Measurements from ENCODE around the gene DTL. TPM values are rescaled to one million over a fixed set of nuclear protein-coding genes. Genes with fewer than 3 reads are reported as not detected.

DTL gene
- total and polyA plus RNA-seq, 7 donors = 0.36 to 4.4 (median 0.60) TPM; not detected in 2

GRCh38 chr1:212142883-212143530 is 107.5 kb downstream of the DTL start:
- no peak overlapping the region for H3K4me3 ChIP-seq
- H3K4me1 ChIP-seq = no peaks in the 10 kb centered on the region
- H3K27me3 ChIP-seq = no peaks in the 10 kb centered on the region
- 97% methylated on average over 2 of the region's 2 CpGs for WGBS, 2 donors
- no peak for DNase-seq
- no peak overlapping the region for H3K27ac ChIP-seq
- intact Hi-C loops (cut with DNase I) = no loop called here
- no peaks in the 10 kb centered on the region for H3K36me3 ChIP-seq
- no peak for TF ChIP-seq POLR2A (IDR thresholded peaks at IDR 0.05)
- H3K9me3 ChIP-seq = no peaks in the 10 kb centered on the region

GRCh38 chr1:212147581-212148033 is 112.1 kb downstream of the DTL start:
- Histone ChIP-seq H3K9me3 (no peaks in the 10 kb centered on the region), H3K27me3 (no peaks in the 10 kb centered on the region), H3K4me1 (no peaks in the 10 kb centered on the region), H3K4me3 (no peak overlapping the region), H3K36me3 (no peaks in the 10 kb centered on the region), H3K27ac (no peak overlapping the region)
- WGBS, 2 donors = 25 to 65% methylated on average over 7 of the region's 7 CpGs
- DNase-seq = no peak
- TF ChIP-seq POLR2AphosphoS5 (IDR thresholded peaks at IDR 0.05) (no peak), EP300 (IDR thresholded peaks at IDR 0.05) (no peak)
- intact Hi-C loops (cut with DNase I) = no loop called here

- H3K27me3 ChIP-seq = no peaks in the 10 kb centered on the region
- 65 to 88% methylated on average over 4 of the region's 4 CpGs for WGBS, 2 donors
- H3K9me3 ChIP-seq = no peaks in the 10 kb centered on the region
- no peaks in the 10 kb centered on the region for H3K4me1 ChIP-seq
- no peak overlapping the region for H3K27ac ChIP-seq
- no peaks in the 10 kb centered on the region for H3K36me3 ChIP-seq
- TF ChIP-seq CTCF (IDR thresholded peaks at IDR 0.05) = no peak
- TF ChIP-seq EP300 (IDR thresholded peaks at IDR 0.05) = no peak
- no peak for TF ChIP-seq POLR2A (IDR thresholded peaks at IDR 0.05)
- no peak for TF ChIP-seq POLR2AphosphoS5 (IDR thresholded peaks at IDR 0.05)
- H3K4me3 ChIP-seq = no peak overlapping the region
- DNase-seq = no peak
- intact Hi-C loops (cut with DNase I) = no loop called here
These were observed 114.0 kb downstream of the DTL start for GRCh38 chr1:212149566-212149965.

GRCh38 chr1:212152308-212152693 is 116.8 kb downstream of the DTL start:
- intact Hi-C loops (cut with DNase I) = no loop called here
- Histone ChIP-seq H3K9me3 (peaks cover 0 to 5% (median 0%) of the 10 kb centered on the region in 4 donors), H3K27ac (no peak overlapping the region), H3K4me3 (no peak overlapping the region), H3K4me1 (no peaks in the 10 kb centered on the region), H3K36me3 (no peaks in the 10 kb centered on the region), H3K27me3 (no peaks in the 10 kb centered on the region)
- 48 to 59% methylated on average over 2 of the region's 2 CpGs for WGBS, 2 donors
- TF ChIP-seq POLR2A (IDR thresholded peaks at IDR 0.05) (no peak), CTCF (IDR thresholded peaks at IDR 0.05) (no peak), EP300 (IDR thresholded peaks at IDR 0.05) (no peak), POLR2AphosphoS5 (IDR thresholded peaks at IDR 0.05) (no peak)
- DNase-seq = no peak

GRCh38 chr1:212152869-212153268 is 117.3 kb downstream of the DTL start:
- H3K9me3 ChIP-seq = peaks cover 0 to 5% (median 0%) of the 10 kb centered on the region in 4 donors
- H3K27me3 ChIP-seq = no peaks in the 10 kb centered on the region
- no peaks in the 10 kb centered on the region for H3K36me3 ChIP-seq
- 94 to 98% methylated on average over 4 of the region's 4 CpGs for WGBS, 2 donors
- no peaks in the 10 kb centered on the region for H3K4me1 ChIP-seq
- H3K4me3 ChIP-seq = no peak overlapping the region
- H3K27ac ChIP-seq = no peak overlapping the region
- intact Hi-C loops (cut with DNase I) = no loop called here
- TF ChIP-seq POLR2AphosphoS5 (IDR thresholded peaks at IDR 0.05) (no peak), EP300 (IDR thresholded peaks at IDR 0.05) (no peak), CTCF (IDR thresholded peaks at IDR 0.05) (no peak), POLR2A (IDR thresholded peaks at IDR 0.05) (no peak)
- DNase-seq = no peak

- TF ChIP-seq CTCF (IDR thresholded peaks at IDR 0.05) (no peak), EP300 (IDR thresholded peaks at IDR 0.05) (no peak), POLR2A (IDR thresholded peaks at IDR 0.05) (no peak), POLR2AphosphoS5 (IDR thresholded peaks at IDR 0.05) (no peak)
- no peaks in the 10 kb centered on the region for H3K4me1 ChIP-seq
- H3K27me3 ChIP-seq = no peaks in the 10 kb centered on the region
- DNase-seq = no peak
- no peaks in the 10 kb centered on the region for H3K36me3 ChIP-seq
- intact Hi-C loops (cut with DNase I) = no loop called here
- H3K27ac ChIP-seq = no peak overlapping the region
- H3K9me3 ChIP-seq = peaks cover 0 to 5% (median 0%) of the 10 kb centered on the region in 4 donors
- no peak overlapping the region for H3K4me3 ChIP-seq
These were observed 118.1 kb downstream of the DTL start for GRCh38 chr1:212153635-212154034.

Data from sigmoid colon (tissue), 7 donors.